Renal pelvis (tissue), 4 donors: ENCODE data around the gene INCA1. TPM values are rescaled to one million over a fixed set of nuclear protein-coding genes. Genes with fewer than 3 reads are reported as not detected.

Source experiments
- DNase-seq: peaks from one replicate; pipeline ENCODE4 v3.0.0-alpha.2; 2013
- polyA plus RNA-seq, 3 donors: library from polyadenylated mRNA; unstranded; fragments of 120-200 nt; gene quantifications; one replicate each; pipeline ENCODE4 v1.2.1, GENCODE V29; 2013; ENCODE audit not compliant: insufficient read length in 3 of 3

The INCA1 gene
- polyA plus RNA-seq, 3 donors = 6.9 to 9.5 (median 9.3) TPM

- DNase-seq = no peak
Observed at GRCh38 chr17:4972752-4973151, 24.6 kb downstream of the INCA1 start.

GRCh38 chr17:4972322-4972721 lies 25.0 kb downstream of the INCA1 start:
- no peak for DNase-seq

GRCh38 chr17:4971826-4972225 lies 25.5 kb downstream of the INCA1 start:
- no peak for DNase-seq

GRCh38 chr17:4970273-4970672 lies 27.0 kb downstream of the INCA1 start:
- DNase-seq = no peak

GRCh38 chr17:4969551-4970173 lies 27.7 kb downstream of the INCA1 start:
- no peak for DNase-seq

GRCh38 chr17:4969047-4969550 lies 28.2 kb downstream of the INCA1 start:
- no peak for DNase-seq

GRCh38 chr17:4968486-4969046 lies 28.8 kb downstream of the INCA1 start:
- no peak for DNase-seq

- peak; percentile 96 for DNase-seq
Observed at GRCh38 chr17:4967539-4968485, 29.5 kb downstream of the INCA1 start, which contains the start of gene SPAG7. TSS of gene SPAG7 (minus strand) at chr17:4967817. CDS start at chr17:4967804, 13 bp downstream.

GRCh38 chr17:4966844-4967538 lies 30.3 kb downstream of the INCA1 start:
- DNase-seq = peak; percentile 100

GRCh38 chr17:4965311-4965986 lies 31.9 kb downstream of the INCA1 start:
- DNase-seq = no peak

- no peak for DNase-seq
Observed at GRCh38 chr17:4960279-4960922, 36.9 kb downstream of the INCA1 start.

- DNase-seq = no peak
Observed at GRCh38 chr17:4959261-4959965, 37.9 kb downstream of the INCA1 start.

GRCh38 chr17:4958102-4958501 lies 39.2 kb downstream of the INCA1 start:
- no peak for DNase-seq

GRCh38 chr17:4956493-4957061 lies 40.7 kb downstream of the INCA1 start:
- no peak for DNase-seq

GRCh38 chr17:4955091-4955490 lies 42.2 kb downstream of the INCA1 start:
- DNase-seq = no peak

- no peak for DNase-seq
Observed at GRCh38 chr17:4953451-4953961, 43.8 kb downstream of the INCA1 start.

- no peak for DNase-seq
Observed at GRCh38 chr17:4951486-4951885, 45.8 kb downstream of the INCA1 start.

- no peak for DNase-seq
Observed at GRCh38 chr17:4950746-4951204, 46.5 kb downstream of the INCA1 start, which contains the start of gene ENO3. TSS of gene ENO3 (plus strand) at chr17:4951119. CDS start at chr17:4951830, 711 bp downstream.

GRCh38 chr17:4950075-4950745 lies 47.1 kb downstream of the INCA1 start:
- DNase-seq = no peak
